WTC11 (cell line): Measurements from ENCODE around the gene LHPP. TPM values are rescaled to one million over a fixed set of nuclear protein-coding genes. Genes with fewer than 3 reads are reported as not detected.

ENCODE experiments used
- ATAC-seq: fragments of 200-7000 bp; cut with Tn5 transposase; 2 replicates; pipeline ENCODE4 v1.10.0; 2021; ENCODE audit warnings: mild to moderate bottlenecking, moderate library complexity
- CTCF ChIA-PET: fragments of 300-600 bp; sonication (Branson Sonifier 250); formaldehyde crosslinking; loops from one replicate; lab custom pipeline; 2021; ENCODE audit warnings: antibody characterized with exemption; lab: Charles Lee
- POLR2A ChIA-PET: fragments of 350-600 bp; sonication (Branson Sonifier 250); formaldehyde crosslinking; loops from one replicate; lab custom pipeline; 2021; ENCODE audit warnings: antibody characterized with exemption; lab: Charles Lee
- DNase-seq: peaks from one replicate; pipeline ENCODE4 v3.0.0; 2021; ENCODE audit warnings: low spot score
- H3K27ac Mint-ChIP-seq: 2 replicates; pipeline ENCODE4 v1.8.0; 2021; ENCODE audit warnings: mixed read lengths
- H3K27me3 Mint-ChIP-seq: 2 replicates; pipeline ENCODE4 v1.8.0; 2021; ENCODE audit warnings: low read depth, mild to moderate bottlenecking, moderate library complexity, mixed read lengths
- H3K36me3 Mint-ChIP-seq: 2 replicates; pipeline ENCODE4 v1.8.0; 2021; ENCODE audit warnings: mixed read lengths
- H3K4me1 Mint-ChIP-seq: 2 replicates; pipeline ENCODE4 v1.8.0; 2022; ENCODE audit warnings: mixed read lengths
- H3K4me3 Mint-ChIP-seq: 2 replicates; pipeline ENCODE4 v1.8.0; 2021; ENCODE audit warnings: mild to moderate bottlenecking, moderate library complexity, mixed read lengths
- H3K9me3 Mint-ChIP-seq: 2 replicates; pipeline ENCODE4 v1.8.0; 2021; ENCODE audit warnings: mixed read lengths
- EMX1 ChIP-seq: fragments of 250-450 bp; sonication (Bioruptor Pico); IDR thresholded peaks from 2 replicates; pipeline ENCODE4 v1.8.0; 2021; ENCODE audit warnings: mild to moderate bottlenecking
- GABPB1 ChIP-seq: sonication (generic); formaldehyde crosslinking; IDR thresholded peaks from 2 replicates; pipeline ENCODE4 v1.8.1; 2023; ENCODE audit warnings: mild to moderate bottlenecking, missing genetic modification reagents
- IRF2 ChIP-seq: sonication (generic); formaldehyde crosslinking; IDR thresholded peaks from 2 replicates; pipeline ENCODE4 v1.8.0; 2022; ENCODE audit warnings: low read depth, missing genetic modification reagents, borderline replicate concordance
- JAZF1 ChIP-seq: fragments of 250-450 bp; sonication (Bioruptor Pico); IDR thresholded peaks from 2 replicates; pipeline ENCODE4 v1.9.0; 2021; ENCODE audit warnings: moderate library complexity, mild to moderate bottlenecking, inconsistent platforms
- JUN ChIP-seq: sonication (generic); formaldehyde crosslinking; IDR thresholded peaks from 2 replicates; pipeline ENCODE4 v1.8.0; 2023; ENCODE audit warnings: mild to moderate bottlenecking, missing genetic modification reagents
- KAT7 ChIP-seq: sonication (generic); formaldehyde crosslinking; IDR thresholded peaks from 2 replicates; pipeline ENCODE4 v1.8.1; 2023; ENCODE audit warnings: missing genetic modification reagents, mild to moderate bottlenecking, borderline replicate concordance
- MAX ChIP-seq: sonication (generic); formaldehyde crosslinking; IDR thresholded peaks from 2 replicates; pipeline ENCODE4 v1.8.0; 2022; ENCODE audit warnings: mild to moderate bottlenecking, missing genetic modification reagents
- PREB ChIP-seq: sonication (generic); formaldehyde crosslinking; IDR thresholded peaks from 2 replicates; pipeline ENCODE4 v1.8.1; 2022; ENCODE audit warnings: mild to moderate bottlenecking, missing genetic modification reagents, moderate library complexity, borderline replicate concordance
- RELA ChIP-seq: sonication (generic); formaldehyde crosslinking; IDR thresholded peaks from 2 replicates; pipeline ENCODE4 v1.8.1; 2022; ENCODE audit warnings: missing genetic modification reagents, mild to moderate bottlenecking, borderline replicate concordance
- RORB ChIP-seq: fragments of 250-450 bp; sonication (Bioruptor Pico); IDR thresholded peaks from 2 replicates; pipeline ENCODE4 v1.9.0; 2021; ENCODE audit warnings: mild to moderate bottlenecking
- SMAD3 ChIP-seq: sonication (generic); formaldehyde crosslinking; IDR thresholded peaks from 2 replicates; pipeline ENCODE4 v1.8.0; 2022; ENCODE audit warnings: missing genetic modification reagents, mild to moderate bottlenecking, borderline replicate concordance
- SMAD4 ChIP-seq: sonication (generic); formaldehyde crosslinking; IDR thresholded peaks from 2 replicates; pipeline ENCODE4 v1.8.0; 2022; ENCODE audit warnings: mild to moderate bottlenecking, missing genetic modification reagents
- SP1 ChIP-seq: sonication (generic); formaldehyde crosslinking; conservative IDR thresholded peaks from 2 replicates; pipeline ENCODE4 v1.8.1; 2022; ENCODE audit warnings: missing genetic modification reagents
- ZNF121 ChIP-seq: sonication (generic); formaldehyde crosslinking; IDR thresholded peaks from 2 replicates; pipeline ENCODE4 v1.8.0; 2023; ENCODE audit warnings: missing genetic modification reagents
- ZNF219 ChIP-seq: sonication (generic); formaldehyde crosslinking; IDR thresholded peaks from 2 replicates; pipeline ENCODE4 v1.8.0; 2023; ENCODE audit warnings: missing genetic modification reagents, mild to moderate bottlenecking, borderline replicate concordance
- ZNF263 ChIP-seq: sonication (generic); formaldehyde crosslinking; IDR thresholded peaks from 2 replicates; pipeline ENCODE4 v1.8.1; 2022; ENCODE audit warnings: low read depth, mild to moderate bottlenecking, moderate library complexity, missing genetic modification reagents
- ZNF396 ChIP-seq: fragments of 250-450 bp; sonication (Bioruptor Pico); IDR thresholded peaks from 2 replicates; pipeline ENCODE4 v1.8.0; 2021; ENCODE audit warnings: mild to moderate bottlenecking, moderate library complexity, borderline replicate concordance
- ZNF512 ChIP-seq: sonication (generic); formaldehyde crosslinking; IDR thresholded peaks from 2 replicates; pipeline ENCODE4 v1.8.1; 2022; ENCODE audit warnings: missing genetic modification reagents, borderline replicate concordance
- ZNF532 ChIP-seq: fragments of 250-450 bp; sonication (Bioruptor Pico); IDR thresholded peaks from 2 replicates; pipeline ENCODE4 v1.9.0; 2021; ENCODE audit warnings: mild to moderate bottlenecking, borderline replicate concordance
- total RNA-seq: library from RNA; stranded (reverse); gene quantifications from 3 replicates; pipeline ENCODE4 v1.2.3, GENCODE V29; 2021
- TF ChIP-seq, protein P1 (sequence below): sonication (generic); formaldehyde crosslinking; IDR thresholded peaks from 2 replicates; pipeline ENCODE4 v1.8.1; 2023; ENCODE audit warnings: mild to moderate bottlenecking, missing genetic modification reagents
- TF ChIP-seq, protein P2 (sequence below): fragments of 250-450 bp; sonication (Bioruptor Pico); IDR thresholded peaks from 2 replicates; pipeline ENCODE4 v1.9.0; 2021; ENCODE audit warnings: mild to moderate bottlenecking

Gene LHPP
- total RNA-seq, 1 experiment from 2014 or later, result 33.2 TPM

DNA sequence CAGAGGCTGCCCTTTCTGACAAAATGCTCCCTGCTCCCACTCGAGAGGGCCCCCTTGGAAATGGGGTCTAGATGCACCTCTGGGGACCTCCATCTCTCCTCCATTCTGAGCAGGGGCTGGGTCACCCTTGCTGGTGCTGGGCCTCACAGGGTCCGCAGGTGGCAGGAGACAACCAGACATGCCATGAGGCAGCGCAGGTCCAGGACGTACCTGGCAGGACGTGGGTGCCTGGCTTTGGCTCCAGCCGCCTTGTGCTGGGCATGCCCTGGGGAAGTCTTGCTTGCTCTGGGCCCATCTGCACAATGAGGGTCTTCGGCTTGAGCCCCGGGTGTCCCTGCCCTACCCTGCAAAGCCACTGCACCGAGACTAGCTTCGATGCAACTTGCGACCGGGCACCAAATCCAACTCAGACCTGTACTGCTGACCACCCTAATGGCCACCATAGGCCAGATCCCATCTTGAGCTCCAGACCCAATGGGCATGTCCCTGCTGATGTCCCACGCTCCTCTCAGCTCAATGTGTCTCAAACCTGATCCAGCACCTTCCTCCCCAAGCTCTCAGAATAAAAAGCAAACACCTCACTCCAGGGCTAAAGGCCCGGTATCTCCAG, 175.6 kb downstream of the LHPP start:
- DNase-seq, result no peak
- no peaks in the 10 kb centered on the region for H3K4me1 Mint-ChIP-seq
- H3K27me3 Mint-ChIP-seq, result no peaks in the 10 kb centered on the region
- ChIA-PET CTCF (interaction anchor here (1.0 to 2.0 kb wide), 8 partner anchors 8 to 104 kb away, joined by 3 to 11 read pairs (median 5); no protein-coding TSS in a partner anchor), POLR2A (no interaction called here)
- no peak overlapping the region for H3K4me3 Mint-ChIP-seq
- H3K9me3 Mint-ChIP-seq, result peaks cover 6% of the 10 kb centered on the region
- no peak for TF ChIP-seq RELA
- no peak for TF ChIP-seq PREB (CRISPR knock-in tag)
- TF ChIP-seq ZNF512, result no peak
- TF ChIP-seq SMAD4 (CRISPR knock-in tag), result no peak
- TF ChIP-seq SP1, result no peak
- TF ChIP-seq KAT7 (CRISPR knock-in tag), result no peak
- TF ChIP-seq, protein P1, sequence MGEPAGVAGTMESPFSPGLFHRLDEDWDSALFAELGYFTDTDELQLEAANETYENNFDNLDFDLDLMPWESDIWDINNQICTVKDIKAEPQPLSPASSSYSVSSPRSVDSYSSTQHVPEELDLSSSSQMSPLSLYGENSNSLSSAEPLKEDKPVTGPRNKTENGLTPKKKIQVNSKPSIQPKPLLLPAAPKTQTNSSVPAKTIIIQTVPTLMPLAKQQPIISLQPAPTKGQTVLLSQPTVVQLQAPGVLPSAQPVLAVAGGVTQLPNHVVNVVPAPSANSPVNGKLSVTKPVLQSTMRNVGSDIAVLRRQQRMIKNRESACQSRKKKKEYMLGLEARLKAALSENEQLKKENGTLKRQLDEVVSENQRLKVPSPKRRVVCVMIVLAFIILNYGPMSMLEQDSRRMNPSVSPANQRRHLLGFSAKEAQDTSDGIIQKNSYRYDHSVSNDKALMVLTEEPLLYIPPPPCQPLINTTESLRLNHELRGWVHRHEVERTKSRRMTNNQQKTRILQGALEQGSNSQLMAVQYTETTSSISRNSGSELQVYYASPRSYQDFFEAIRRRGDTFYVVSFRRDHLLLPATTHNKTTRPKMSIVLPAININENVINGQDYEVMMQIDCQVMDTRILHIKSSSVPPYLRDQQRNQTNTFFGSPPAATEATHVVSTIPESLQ (CRISPR knock-in tag), result no peak
- TF ChIP-seq ZNF263 (CRISPR knock-in tag), result no peak
- no peak for TF ChIP-seq ZNF219
- TF ChIP-seq ZNF532 (CRISPR knock-in tag), result no peak
- no peak for ATAC-seq
- peaks cover 6% of the 10 kb centered on the region for H3K36me3 Mint-ChIP-seq
- H3K27ac Mint-ChIP-seq, result 0 out of 2 replicates have a peak overlapping the region, but pooled peaks have one; percentile 39

- ChIA-PET POLR2A (no interaction called here), CTCF (interaction anchor here (1.4 to 2.0 kb wide), 2 partner anchors 82 to 103 kb away, joined by 3 to 11 read pairs; no protein-coding TSS in a partner anchor)
- Mint-ChIP-seq H3K36me3 (peaks cover 6% of the 10 kb centered on the region), H3K9me3 (peaks cover 6% of the 10 kb centered on the region), H3K4me1 (no peaks in the 10 kb centered on the region), H3K4me3 (no peak overlapping the region), H3K27ac (0 out of 2 replicates have a peak overlapping the region, but pooled peaks have one; percentile 39), H3K27me3 (no peaks in the 10 kb centered on the region)
- ATAC-seq (no peak), DNase-seq (no peak)
- TF ChIP-seq GABPB1 (CRISPR knock-in tag), result no peak
- no peak for TF ChIP-seq RELA
- TF ChIP-seq JAZF1, result no peak
- TF ChIP-seq ZNF121 (CRISPR knock-in tag), result no peak
- TF ChIP-seq RORB, result no peak
- TF ChIP-seq, protein P2, sequence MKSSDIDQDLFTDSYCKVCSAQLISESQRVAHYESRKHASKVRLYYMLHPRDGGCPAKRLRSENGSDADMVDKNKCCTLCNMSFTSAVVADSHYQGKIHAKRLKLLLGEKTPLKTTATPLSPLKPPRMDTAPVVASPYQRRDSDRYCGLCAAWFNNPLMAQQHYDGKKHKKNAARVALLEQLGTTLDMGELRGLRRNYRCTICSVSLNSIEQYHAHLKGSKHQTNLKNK (CRISPR knock-in tag), result no peak
- no peak for TF ChIP-seq SMAD3 (CRISPR knock-in tag)
- TF ChIP-seq MAX (CRISPR knock-in tag), result no peak
- no peak for TF ChIP-seq ZNF396 (CRISPR knock-in tag)
- no peak for TF ChIP-seq IRF2 (CRISPR knock-in tag)
- no peak for TF ChIP-seq ZNF512
- no peak for TF ChIP-seq JUN
- TF ChIP-seq EMX1, result no peak
Observed at GRCh38 chr10:124637746-124638145, 176.1 kb downstream of the LHPP start.
